IMR-90 (cell line): ENCODE data around the gene ADAMTS10.

Experiments used
- MAZ ChIP-seq: IDR thresholded peaks from 2 replicates; pipeline ENCODE4 v1.6.1; 2012; ENCODE audit warnings: low read depth, mild to moderate bottlenecking, low read length, improper control_type of control experiment, moderate library complexity, borderline replicate concordance
- TF ChIP-seq, protein P1 (sequence below): fragments of 150-350 bp; IDR thresholded peaks from 2 replicates; pipeline ENCODE4 v1.6.1; 2017; ENCODE audit warnings: mild to moderate bottlenecking, antibody characterized with exemption, low read length, low read depth
- TF ChIP-seq, protein P2 (sequence below): conservative IDR thresholded peaks from 2 replicates; pipeline ENCODE4 v1.5.1; 2012; ENCODE audit warnings: mild to moderate bottlenecking, low read depth, low read length, improper control_type of control experiment

DNA sequence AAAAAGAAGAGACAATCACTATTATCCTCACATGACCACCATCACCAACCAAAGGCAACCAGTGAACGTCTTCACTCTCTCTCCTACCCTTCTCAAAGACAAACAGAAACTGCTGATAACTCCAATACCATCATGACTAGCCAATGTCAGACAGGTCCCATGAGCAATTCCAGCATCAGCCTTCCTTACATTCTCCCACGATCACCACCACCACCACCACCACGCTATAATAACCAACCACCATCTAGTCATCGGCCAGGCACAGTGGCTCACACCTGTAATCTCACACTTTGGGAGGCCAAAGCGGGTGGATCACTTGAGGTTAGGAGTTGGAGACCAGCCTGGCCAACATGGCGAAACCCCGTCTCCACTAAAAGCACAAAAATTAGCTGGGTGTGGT lies 37.2 kb downstream of the ADAMTS10 start:
- TF ChIP-seq, protein P1, sequence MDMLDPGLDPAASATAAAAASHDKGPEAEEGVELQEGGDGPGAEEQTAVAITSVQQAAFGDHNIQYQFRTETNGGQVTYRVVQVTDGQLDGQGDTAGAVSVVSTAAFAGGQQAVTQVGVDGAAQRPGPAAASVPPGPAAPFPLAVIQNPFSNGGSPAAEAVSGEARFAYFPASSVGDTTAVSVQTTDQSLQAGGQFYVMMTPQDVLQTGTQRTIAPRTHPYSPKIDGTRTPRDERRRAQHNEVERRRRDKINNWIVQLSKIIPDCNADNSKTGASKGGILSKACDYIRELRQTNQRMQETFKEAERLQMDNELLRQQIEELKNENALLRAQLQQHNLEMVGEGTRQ, result no peak
- TF ChIP-seq, protein P2, sequence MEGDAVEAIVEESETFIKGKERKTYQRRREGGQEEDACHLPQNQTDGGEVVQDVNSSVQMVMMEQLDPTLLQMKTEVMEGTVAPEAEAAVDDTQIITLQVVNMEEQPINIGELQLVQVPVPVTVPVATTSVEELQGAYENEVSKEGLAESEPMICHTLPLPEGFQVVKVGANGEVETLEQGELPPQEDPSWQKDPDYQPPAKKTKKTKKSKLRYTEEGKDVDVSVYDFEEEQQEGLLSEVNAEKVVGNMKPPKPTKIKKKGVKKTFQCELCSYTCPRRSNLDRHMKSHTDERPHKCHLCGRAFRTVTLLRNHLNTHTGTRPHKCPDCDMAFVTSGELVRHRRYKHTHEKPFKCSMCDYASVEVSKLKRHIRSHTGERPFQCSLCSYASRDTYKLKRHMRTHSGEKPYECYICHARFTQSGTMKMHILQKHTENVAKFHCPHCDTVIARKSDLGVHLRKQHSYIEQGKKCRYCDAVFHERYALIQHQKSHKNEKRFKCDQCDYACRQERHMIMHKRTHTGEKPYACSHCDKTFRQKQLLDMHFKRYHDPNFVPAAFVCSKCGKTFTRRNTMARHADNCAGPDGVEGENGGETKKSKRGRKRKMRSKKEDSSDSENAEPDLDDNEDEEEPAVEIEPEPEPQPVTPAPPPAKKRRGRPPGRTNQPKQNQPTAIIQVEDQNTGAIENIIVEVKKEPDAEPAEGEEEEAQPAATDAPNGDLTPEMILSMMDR, result no peak
- TF ChIP-seq MAZ, result no peak
